SU-DHL-6 (cell line): ENCODE data around the gene ATOH8.
A peak's percentile ranks its signal among the peaks of the same experiment; 100 is the strongest.

Experiments
- H2AFZ ChIP-seq: fragments of 200-600 bp; sonication (generic); 2 replicates; pipeline ENCODE4 v1.6.1; 2014; ENCODE audit warnings: low read depth, mild to moderate bottlenecking, moderate library complexity, mixed read lengths, antibody characterized with exemption, low read length; ENCODE audit not compliant: severe bottlenecking
- H3F3A ChIP-seq: fragments of 200-600 bp; shearing (Covaris generic); 2 replicates; pipeline ENCODE4 v1.6.0; 2016; ENCODE audit warnings: antibody characterized with exemption, mild to moderate bottlenecking; ENCODE audit not compliant: insufficient read depth
- H3K27ac ChIP-seq: fragments of 200-600 bp; sonication (generic); 2 replicates; pipeline ENCODE4 v1.5.1; 2016; ENCODE audit warnings: low read depth, mild to moderate bottlenecking, low read length, moderate library complexity, mixed read lengths
- H3K27me3 ChIP-seq: fragments of 200-600 bp; sonication (generic), shearing (Covaris generic); 2 replicates; pipeline ENCODE4 v1.6.0; 2014; ENCODE audit warnings: mild to moderate bottlenecking, low read length
- H3K36me3 ChIP-seq: fragments of 200-600 bp; sonication (generic); 2 replicates; pipeline ENCODE4 v1.6.1; 2014; ENCODE audit warnings: mild to moderate bottlenecking, low read length, mixed read lengths
- H3K4me2 ChIP-seq: fragments of 300-600, 200-600 bp; shearing (Covaris generic), sonication (generic); 2 replicates; pipeline ENCODE4 v1.6.0; 2014; ENCODE audit warnings: low read length, low read depth, mild to moderate bottlenecking; ENCODE audit not compliant: poor library complexity, severe bottlenecking
- H3K4me3 ChIP-seq: fragments of 200-600 bp; sonication (generic); 2 replicates; pipeline ENCODE4 v1.5.1; 2014; ENCODE audit warnings: antibody characterized with exemption, low read length, mild to moderate bottlenecking, mixed read lengths; ENCODE audit not compliant: insufficient read depth, poor library complexity, severe bottlenecking
- H3K79me2 ChIP-seq: fragments of 200-600 bp; sonication (generic); 2 replicates; pipeline ENCODE4 v1.6.1; 2014; ENCODE audit warnings: mild to moderate bottlenecking, low read length, moderate library complexity; ENCODE audit not compliant: insufficient read depth
- H3K9ac ChIP-seq: fragments of 200-600 bp; sonication (generic); 2 replicates; pipeline ENCODE4 v1.7.0; 2014; ENCODE audit warnings: mild to moderate bottlenecking, low read length
- H3K9me2 ChIP-seq: fragments of 200-600 bp; sonication (generic); replicated peaks from 2 replicates; pipeline ENCODE4 v1.6.1; 2014; ENCODE audit warnings: low read length; ENCODE audit not compliant: insufficient read depth
- H3K9me3 ChIP-seq: fragments of 200-600 bp; sonication (generic); 2 replicates; pipeline ENCODE4 v1.6.1; 2014; ENCODE audit warnings: low read length, mixed read lengths; ENCODE audit not compliant: insufficient read depth
- H4K20me1 ChIP-seq: fragments of 200-600 bp; sonication (generic); 2 replicates; pipeline ENCODE4 v1.6.1; 2014; ENCODE audit warnings: low read depth, mild to moderate bottlenecking, antibody characterized with exemption, low read length, moderate library complexity, mixed read lengths
- EZH2phosphoT487 ChIP-seq: fragments of 200-600 bp; sonication (generic), shearing (Covaris generic); conservative IDR thresholded peaks from 2 replicates; pipeline ENCODE4 v1.6.1; 2018; ENCODE audit warnings: mild to moderate bottlenecking, antibody characterized with exemption, low read length, moderate library complexity, mixed read lengths
- TF ChIP-seq, protein P1 (sequence below): fragments of 200-600 bp; sonication (generic); IDR thresholded peaks from one replicate; pipeline ENCODE4 v1.5.1; 2017; ENCODE audit warnings: antibody characterized with exemption, mild to moderate bottlenecking, low read length, moderate library complexity; ENCODE audit not compliant: insufficient read depth, poor library complexity, severe bottlenecking

ATOH8 gene

DNA sequence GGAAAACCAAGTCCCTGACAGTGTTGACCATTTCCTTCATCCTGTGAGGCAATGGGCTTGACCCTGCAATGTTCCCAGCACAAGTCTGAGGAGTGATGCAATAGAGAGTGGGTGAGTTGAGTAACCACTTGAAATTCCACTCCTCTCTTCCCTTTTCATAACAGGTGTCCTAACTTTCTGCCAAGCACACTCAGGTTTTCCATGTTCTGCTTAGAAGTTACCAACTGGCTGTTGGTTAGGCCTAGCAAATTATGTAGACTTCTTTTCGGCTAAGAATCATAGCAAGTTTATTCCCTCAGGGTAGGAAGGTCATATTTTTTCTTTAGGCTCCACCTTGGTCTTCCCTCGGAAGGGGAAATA, 48.1 kb upstream of the ATOH8 start:
- no peak overlapping the region for H3K4me2 ChIP-seq

GRCh38 chr2:85706063-85706462, 47.7 kb upstream of the ATOH8 start:
- Histone ChIP-seq H2AFZ (no peak overlapping the region), H3K36me3 (no peaks in the 10 kb centered on the region), H4K20me1 (no peaks in the 10 kb centered on the region), H3K4me3 (no peak overlapping the region), H3K27ac (no peak overlapping the region), H3K9ac (no peak overlapping the region), H3K27me3 (no peaks in the 10 kb centered on the region), H3K9me3 (no peaks in the 10 kb centered on the region), H3K79me2 (no peaks in the 10 kb centered on the region), H3K4me2 (no peak overlapping the region), H3K9me2 (no peaks in the 10 kb centered on the region), H3F3A (no peaks in the 10 kb centered on the region)
- TF ChIP-seq, protein P1, sequence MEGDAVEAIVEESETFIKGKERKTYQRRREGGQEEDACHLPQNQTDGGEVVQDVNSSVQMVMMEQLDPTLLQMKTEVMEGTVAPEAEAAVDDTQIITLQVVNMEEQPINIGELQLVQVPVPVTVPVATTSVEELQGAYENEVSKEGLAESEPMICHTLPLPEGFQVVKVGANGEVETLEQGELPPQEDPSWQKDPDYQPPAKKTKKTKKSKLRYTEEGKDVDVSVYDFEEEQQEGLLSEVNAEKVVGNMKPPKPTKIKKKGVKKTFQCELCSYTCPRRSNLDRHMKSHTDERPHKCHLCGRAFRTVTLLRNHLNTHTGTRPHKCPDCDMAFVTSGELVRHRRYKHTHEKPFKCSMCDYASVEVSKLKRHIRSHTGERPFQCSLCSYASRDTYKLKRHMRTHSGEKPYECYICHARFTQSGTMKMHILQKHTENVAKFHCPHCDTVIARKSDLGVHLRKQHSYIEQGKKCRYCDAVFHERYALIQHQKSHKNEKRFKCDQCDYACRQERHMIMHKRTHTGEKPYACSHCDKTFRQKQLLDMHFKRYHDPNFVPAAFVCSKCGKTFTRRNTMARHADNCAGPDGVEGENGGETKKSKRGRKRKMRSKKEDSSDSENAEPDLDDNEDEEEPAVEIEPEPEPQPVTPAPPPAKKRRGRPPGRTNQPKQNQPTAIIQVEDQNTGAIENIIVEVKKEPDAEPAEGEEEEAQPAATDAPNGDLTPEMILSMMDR, result no peak
- no peak for TF ChIP-seq EZH2phosphoT487

More for the DNA sequence above, 48.1 kb upstream of the ATOH8 start:
- Histone ChIP-seq H4K20me1 (no peaks in the 10 kb centered on the region), H3K9me2 (no peaks in the 10 kb centered on the region), H3K4me3 (no peak overlapping the region), H3F3A (no peaks in the 10 kb centered on the region), H3K79me2 (no peaks in the 10 kb centered on the region), H3K27ac (no peak overlapping the region), H2AFZ (no peak overlapping the region), H3K9ac (no peak overlapping the region), H3K9me3 (no peaks in the 10 kb centered on the region), H3K27me3 (no peaks in the 10 kb centered on the region), H3K36me3 (no peaks in the 10 kb centered on the region)
- TF ChIP-seq EZH2phosphoT487, result no peak
- TF ChIP-seq, protein P1, result no peak

GRCh38 chr2:85706599-85707296, 47.0 kb upstream of the ATOH8 start:
- H3F3A ChIP-seq, result no peaks in the 10 kb centered on the region
- H3K27me3 ChIP-seq, result no peaks in the 10 kb centered on the region
- H3K9ac ChIP-seq, result no peak overlapping the region
- no peaks in the 10 kb centered on the region for H3K9me2 ChIP-seq
- H3K9me3 ChIP-seq, result no peaks in the 10 kb centered on the region
- H3K4me3 ChIP-seq, result no peak overlapping the region
- no peak overlapping the region for H3K27ac ChIP-seq
- peak overlapping the region; percentile 15 for H2AFZ ChIP-seq
- no peak overlapping the region for H3K4me2 ChIP-seq
- H3K79me2 ChIP-seq, result no peaks in the 10 kb centered on the region
- no peaks in the 10 kb centered on the region for H3K36me3 ChIP-seq
- TF ChIP-seq, protein P1, result no peak
- no peak for TF ChIP-seq EZH2phosphoT487
- no peaks in the 10 kb centered on the region for H4K20me1 ChIP-seq
